H1 (cell line): ENCODE data around the gene RABGAP1. TPM values are rescaled to one million over a fixed set of nuclear protein-coding genes. Genes with fewer than 3 reads are reported as not detected.

Experiments used
- CTCF ChIA-PET: fragments of 300-600 bp; sonication (Branson Sonifier 250); formaldehyde crosslinking; loops from one replicate; lab custom pipeline; 2021; ENCODE audit not compliant: partially characterized antibody; lab: Charles Lee
- POLR2A ChIA-PET: fragments of 300-600 bp; sonication (Branson Sonifier 250); formaldehyde crosslinking; loops from one replicate; lab custom pipeline; 2021; ENCODE audit warnings: inconsistent platforms; ENCODE audit not compliant: partially characterized antibody; lab: Charles Lee
- DNase-seq, 2 experiments: peaks; one replicate each; pipeline versions ENCODE4 v3.0.0 to v3.0.0-alpha.2; 2010 to 2022; ENCODE audit warnings: low spot score in 2 of 2, low read depth in 1 of 2, mixed read lengths in 1 of 2
- FAIRE-seq: peaks from 2 replicates; lab custom pipeline; 2011; peaks lifted over from hg19 to GRCh38; lab: Jason Lieb, UNC
- H2AFZ ChIP-seq: 2 replicates; pipeline ENCODE4 v1.8.1; 2012; ENCODE audit warnings: low read length, inconsistent platforms
- H2AK5ac ChIP-seq: 2 replicates; pipeline ENCODE4 v1.6.1; 2013; ENCODE audit warnings: low read depth, low read length
- H2BK120ac ChIP-seq: replicated peaks from 2 replicates; pipeline ENCODE3; 2013; ENCODE audit warnings: low read depth, low read length, inconsistent platforms
- H2BK12ac ChIP-seq: 2 replicates; pipeline ENCODE4 v1.6.1; 2013; ENCODE audit warnings: low read depth, low read length
- H2BK15ac ChIP-seq: 2 replicates; pipeline ENCODE4 v1.6.1; 2013; ENCODE audit warnings: low read length
- H2BK20ac ChIP-seq: 2 replicates; pipeline ENCODE4 v1.6.1; 2013; ENCODE audit warnings: low read length
- H2BK5ac ChIP-seq: 2 replicates; pipeline ENCODE4 v1.6.1; 2013; ENCODE audit warnings: low read depth, low read length
- H3K14ac ChIP-seq: 2 replicates; pipeline ENCODE4 v1.6.1; 2013; ENCODE audit warnings: inconsistent platforms; ENCODE audit not compliant: insufficient read length
- H3K18ac ChIP-seq: 2 replicates; pipeline ENCODE4 v1.6.1; 2013; ENCODE audit warnings: low read length; ENCODE audit errors: extremely low read depth
- H3K23ac ChIP-seq: 2 replicates; pipeline ENCODE4 v1.6.1; 2013; ENCODE audit warnings: inconsistent platforms; ENCODE audit not compliant: insufficient read length
- H3K23me2 ChIP-seq: 2 replicates; pipeline ENCODE4 v1.6.1; 2013; ENCODE audit warnings: low read depth, low read length
- H3K27ac ChIP-seq: 2 replicates; pipeline ENCODE4 v1.6.1; 2011; ENCODE audit warnings: low read depth, low read length, inconsistent platforms
- H3K27me3 ChIP-seq, 4 experiments: replicated peaks in 1 of 4; 1 replicate in 1 of 4; 2 replicates in 3 of 4; pipeline versions ENCODE4 v1.6.1 to v1.8.1; 2011 to 2013; ENCODE audit warnings: low read length in 3 of 4, mild to moderate bottlenecking in 3 of 4, inconsistent platforms in 2 of 4, mixed read lengths in 2 of 4, moderate library complexity in 1 of 4; ENCODE audit not compliant: control insufficient read depth in 3 of 4, insufficient read depth in 3 of 4; ENCODE audit errors: extremely low read depth in 1 of 4
- H3K36me3 ChIP-seq, 4 experiments: 2 replicates each; pipeline versions ENCODE4 v1.6.1 to v1.8.1; 2011 to 2013; ENCODE audit warnings: mild to moderate bottlenecking in 4 of 4, low read length in 3 of 4, moderate library complexity in 2 of 4, control low read depth in 1 of 4, inconsistent platforms in 1 of 4; ENCODE audit not compliant: insufficient read depth in 4 of 4, control insufficient read depth in 2 of 4
- H3K4ac ChIP-seq: replicated peaks from 2 replicates; pipeline ENCODE3; 2013; ENCODE audit warnings: low read length, low read depth, mixed read lengths, inconsistent platforms; ENCODE audit not compliant: insufficient read length
- H3K4me1 ChIP-seq, 4 experiments: replicated peaks in 1 of 4; 1 replicate in 1 of 4; 2 replicates in 3 of 4; pipeline versions ENCODE4 v1.6.1 to v1.8.1; 2011 to 2013; ENCODE audit warnings: low read length in 3 of 4, inconsistent platforms in 2 of 4, mixed read lengths in 1 of 4; ENCODE audit not compliant: insufficient read depth in 4 of 4, control insufficient read depth in 3 of 4
- H3K4me2 ChIP-seq, 2 experiments: 2 replicates each; pipeline versions ENCODE4 v1.6.1 to v1.8.1; 2011 to 2013; ENCODE audit warnings: low read depth in 2 of 2, low read length in 2 of 2, control low read depth in 1 of 2, inconsistent platforms in 1 of 2, mild to moderate bottlenecking in 1 of 2; ENCODE audit not compliant: insufficient read depth in 1 of 2
- H3K4me3 ChIP-seq, 4 experiments: fragments of 200-600, 300-600 bp in 1 of 4; sonication (generic), shearing (Covaris generic), sonication (Bioruptor Twin) in 1 of 4; 2 replicates each; pipeline versions ENCODE4 v1.5.1 to v1.8.1; 2011 to 2016; ENCODE audit warnings: low read length in 4 of 4, low read depth in 3 of 4, control low read depth in 2 of 4, inconsistent platforms in 2 of 4, mild to moderate bottlenecking in 2 of 4, mixed read lengths in 1 of 4, moderate library complexity in 1 of 4; ENCODE audit not compliant: insufficient read depth in 2 of 4; ENCODE audit errors: extremely low read depth in 1 of 4
- H3K56ac ChIP-seq: replicated peaks from 2 replicates; pipeline ENCODE3; 2013; ENCODE audit warnings: low read depth, mild to moderate bottlenecking, mixed read lengths, low read length, inconsistent platforms; ENCODE audit not compliant: insufficient read length
- H3K79me1 ChIP-seq: 2 replicates; pipeline ENCODE4 v1.6.1; 2013; ENCODE audit warnings: low read depth, low read length, control low read depth
- H3K79me2 ChIP-seq, 2 experiments: 2 replicates each; pipeline versions ENCODE4 v1.6.1 to v1.8.1; 2012 to 2013; ENCODE audit warnings: low read length in 2 of 2, mild to moderate bottlenecking in 2 of 2, inconsistent platforms in 1 of 2; ENCODE audit not compliant: insufficient read depth in 2 of 2, control insufficient read depth in 1 of 2
- H3K9ac ChIP-seq, 4 experiments: replicated peaks in 1 of 4; 1 replicate in 1 of 4; 2 replicates in 3 of 4; pipeline versions ENCODE4 v1.6.1 to v1.8.1; 2011 to 2013; ENCODE audit warnings: low read depth in 3 of 4, low read length in 3 of 4, control low read depth in 2 of 4, mild to moderate bottlenecking in 2 of 4, moderate library complexity in 2 of 4, inconsistent platforms in 1 of 4; ENCODE audit errors: extremely low read depth in 1 of 4
- H3K9me3 ChIP-seq, 2 experiments: 2 replicates each; pipeline versions ENCODE4 v1.6.1 to v1.8.1; 2012 to 2013; ENCODE audit warnings: mild to moderate bottlenecking in 2 of 2, moderate library complexity in 2 of 2, control low read depth in 1 of 2, inconsistent platforms in 1 of 2, low read depth in 1 of 2, low read length in 1 of 2, mixed read lengths in 1 of 2; ENCODE audit not compliant: insufficient read depth in 2 of 2
- H4K20me1 ChIP-seq, 2 experiments: replicated peaks in 1 of 2; 2 replicates each; pipeline versions ENCODE3 to v1.8.1; 2011 to 2013; ENCODE audit warnings: inconsistent platforms in 2 of 2, low read length in 2 of 2, mild to moderate bottlenecking in 1 of 2; ENCODE audit not compliant: insufficient read depth in 2 of 2, control insufficient read depth in 1 of 2
- H4K5ac ChIP-seq: 2 replicates; pipeline ENCODE4 v1.6.1; 2013; ENCODE audit warnings: low read length, low read depth, mixed read lengths, inconsistent platforms; ENCODE audit not compliant: insufficient read length
- H4K8ac ChIP-seq: 2 replicates; pipeline ENCODE4 v1.8.0; 2013; ENCODE audit warnings: mild to moderate bottlenecking, moderate library complexity, low read length, inconsistent platforms; ENCODE audit not compliant: insufficient read depth; ENCODE audit errors: extremely low read depth
- H4K91ac ChIP-seq: replicated peaks from 2 replicates; pipeline ENCODE3; 2013; ENCODE audit warnings: low read length, mixed read lengths, inconsistent platforms; ENCODE audit not compliant: insufficient read length
- CBX5 ChIP-seq: fragments of 300-800, 300-1000 bp; sonication (generic); IDR thresholded peaks from 2 replicates; pipeline ENCODE4 v1.7.1; 2016; ENCODE audit warnings: antibody characterized with exemption, low read length, low read depth
- CTBP2 ChIP-seq: IDR thresholded peaks from 2 replicates; pipeline ENCODE4 v1.7.0; 2011; ENCODE audit warnings: borderline replicate concordance, mild to moderate bottlenecking, moderate library complexity, mixed read lengths, low read length; ENCODE audit not compliant: insufficient read depth, insufficient read length
- NRF1 ChIP-seq: IDR thresholded peaks from 2 replicates; pipeline ENCODE4 v1.6.1; 2011; ENCODE audit warnings: mild to moderate bottlenecking, low read depth, low read length, improper control_type of control experiment
- POU5F1 ChIP-seq: IDR thresholded peaks from 2 replicates; pipeline ENCODE4 v1.6.1; 2011; ENCODE audit warnings: low read depth, mild to moderate bottlenecking, low read length, moderate library complexity
- WGBS, 2 experiments: shearing (Covaris generic) in 1 of 2; methylation state at CpG; one replicate each; pipeline versions ENCODE4 v1.1.6 to v1.1.7; 2013 to 2015; ENCODE audit warnings: low lambda C conversion rate in 2 of 2, mixed read lengths in 2 of 2, inconsistent platforms in 1 of 2, low coverage in 1 of 2, missing lambda C conversion rate in 1 of 2; ENCODE audit not compliant: insufficient replicate concordance in 2 of 2, insufficient coverage in 1 of 2, insufficient read length in 1 of 2; ENCODE audit errors: extremely low coverage in 1 of 2, missing lambda C conversion rate in 1 of 2; 5-methylcytosine and 5-hydroxymethylcytosine counted together
- polyA plus RNA-seq, 7 experiments: library from polyadenylated mRNA; depleted of rRNA in 3 of 7; stranded (reverse) in 5 of 7; unstranded in 2 of 7; fragments of >200 nt in 5 of 7; fragments of 200-250 nt in 2 of 7; gene quantifications; 1 replicate in 5 of 7; 2 replicates in 1 of 7; 4 replicates in 1 of 7; pipeline versions ENCODE4 v1.2.1 to v1.2.3, GENCODE V29; 2011 to 2013; ENCODE audit warnings: missing spikeins in 2 of 7, mixed read lengths in 2 of 7
- total RNA-seq: library from RNA; stranded (reverse); fragmentation: NEBNext Ultra II Directional; extraction: Animal tissue kit (Norgen Biotek cat#: 25700); gene quantifications from 2 replicates; pipeline ENCODE4 v1.2.1, GENCODE V29; 2021
- TF ChIP-seq, protein P1 (sequence below): IDR thresholded peaks from 2 replicates; pipeline ENCODE4 v1.6.1; 2012; ENCODE audit warnings: low read length, inconsistent platforms

RABGAP1 gene
- total and polyA plus RNA-seq, 2 of the 8 experiments (the other 6 are each of a cell fraction or from before 2014, with no cell fraction given) = 15.7 to 38.3 TPM

DNA sequence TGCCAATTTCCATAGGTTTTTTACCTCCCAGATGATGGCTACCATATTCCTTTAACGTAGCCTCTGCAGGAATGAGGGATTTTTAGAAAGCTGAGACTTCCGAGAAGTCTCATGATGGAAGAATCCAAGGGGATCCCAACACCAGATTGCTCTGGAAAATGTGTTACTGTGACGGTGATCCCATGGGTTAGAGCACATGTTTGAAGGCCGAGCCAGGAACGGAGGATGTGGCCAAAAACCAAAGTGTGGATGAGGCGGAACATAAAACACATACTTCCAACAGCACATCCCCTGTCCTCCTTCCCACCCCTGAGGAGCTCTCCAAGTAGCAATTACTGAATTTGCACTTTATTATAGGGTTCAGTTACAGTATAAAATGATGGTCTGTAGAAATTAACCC lies 175.2 kb downstream of the RABGAP1 start:
- no peak overlapping the region for H2AK5ac ChIP-seq
- no peak for DNase-seq
- H3K23me2 ChIP-seq = no peaks in the 10 kb centered on the region
- no peaks in the 10 kb centered on the region for H3K9me3 ChIP-seq
- TF ChIP-seq POU5F1 (no peak), NRF1 (no peak), CBX5 (no peak), CTBP2 (no peak)
- TF ChIP-seq, protein P1, sequence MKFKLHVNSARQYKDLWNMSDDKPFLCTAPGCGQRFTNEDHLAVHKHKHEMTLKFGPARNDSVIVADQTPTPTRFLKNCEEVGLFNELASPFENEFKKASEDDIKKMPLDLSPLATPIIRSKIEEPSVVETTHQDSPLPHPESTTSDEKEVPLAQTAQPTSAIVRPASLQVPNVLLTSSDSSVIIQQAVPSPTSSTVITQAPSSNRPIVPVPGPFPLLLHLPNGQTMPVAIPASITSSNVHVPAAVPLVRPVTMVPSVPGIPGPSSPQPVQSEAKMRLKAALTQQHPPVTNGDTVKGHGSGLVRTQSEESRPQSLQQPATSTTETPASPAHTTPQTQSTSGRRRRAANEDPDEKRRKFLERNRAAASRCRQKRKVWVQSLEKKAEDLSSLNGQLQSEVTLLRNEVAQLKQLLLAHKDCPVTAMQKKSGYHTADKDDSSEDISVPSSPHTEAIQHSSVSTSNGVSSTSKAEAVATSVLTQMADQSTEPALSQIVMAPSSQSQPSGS = no peak
- H2BK20ac ChIP-seq = no peak overlapping the region
- no peak overlapping the region for H3K9ac ChIP-seq
- FAIRE-seq = no peak
- no peak overlapping the region for H3K56ac ChIP-seq
- peaks cover 2% of the 10 kb centered on the region; the same call in 1 of the 2 replicates for H3K79me1 ChIP-seq
- H4K20me1 ChIP-seq = peaks cover 3 to 10% of the 10 kb centered on the region in 2 experiments
- H3K4ac ChIP-seq = no peak overlapping the region
- H3K79me2 ChIP-seq = no peaks in the 10 kb centered on the region
- H4K5ac ChIP-seq = no peak overlapping the region
- no peak overlapping the region for H4K8ac ChIP-seq
- H3K36me3 ChIP-seq = peaks cover 0 to 8% (median 4%) of the 10 kb centered on the region in 4 experiments; a peak in 5 of 8 replicates
- no peak overlapping the region for H3K14ac ChIP-seq
- no peak overlapping the region for H2BK12ac ChIP-seq
- 90% methylated on average over 6 of the region's 6 CpGs; no CpG with 5 or more reads in 1 of the 2 experiments for WGBS, 2 experiments
- H3K4me2 ChIP-seq = no peak overlapping the region
- no peak overlapping the region for H3K27ac ChIP-seq
- peaks cover 0 to 11% (median 5%) of the 10 kb centered on the region in 4 experiments; a peak in 5 of 7 replicates for H3K4me1 ChIP-seq
- no peak overlapping the region for H2BK120ac ChIP-seq
- ChIA-PET CTCF (interaction anchor here (0.7 to 1.7 kb wide), 4 partner anchors 9 to 230 kb away, joined by 3 to 7 read pairs (median 4); no protein-coding TSS in a partner anchor), POLR2A (interaction anchor here (0.8 to 1.0 kb wide), 2 partner anchors 14 to 239 kb away, joined by 3 to 5 read pairs; no protein-coding TSS in a partner anchor)
- no peaks in the 10 kb centered on the region for H3K27me3 ChIP-seq
- H2BK15ac ChIP-seq = no peak overlapping the region
- H2AFZ ChIP-seq = no peak overlapping the region
- no peak overlapping the region for H3K23ac ChIP-seq
- H2BK5ac ChIP-seq = no peak overlapping the region
- H3K4me3 ChIP-seq = no peak overlapping the region
- no peak overlapping the region for H4K91ac ChIP-seq
- H3K18ac ChIP-seq = no peak overlapping the region
